Panc1 (cell line): ENCODE results near the gene CACNA2D3. TPM values are rescaled to one million over a fixed set of nuclear protein-coding genes. Genes with fewer than 3 reads are reported as not detected.

ENCODE experiments used
- ATAC-seq: fragments of 200-7000 bp; cut with Tn5 transposase; 2 replicates; pipeline ENCODE4 v1.9.1; 2020; ENCODE audit warnings: mild to moderate bottlenecking, moderate library complexity
- BruUV-seq: library from RNA; stranded (reverse); fragments of 400-500 nt; replicated peaks from 2 replicates; lab custom pipeline; 2021; lab: Mats Ljungman, UMichigan
- CTCF ChIA-PET: fragments of 300-600 bp; sonication (Branson Sonifier 250); formaldehyde crosslinking; loops from one replicate; lab custom pipeline; 2022; ENCODE audit warnings: antibody characterized with exemption; lab: Charles Lee
- POLR2A ChIA-PET: fragments of 300-600 bp; sonication (Branson Sonifier 250); formaldehyde crosslinking; loops from one replicate; lab custom pipeline; 2022; ENCODE audit warnings: antibody characterized with exemption; lab: Charles Lee
- DNase-seq: peaks from one replicate; pipeline ENCODE4 v3.0.0-alpha.2; 2010; ENCODE audit warnings: low read depth, low spot score
- H3K27ac ChIP-seq: 2 replicates; pipeline ENCODE4 v1.5.1; 2011; ENCODE audit warnings: mild to moderate bottlenecking, low read length, inconsistent platforms
- H3K27me3 ChIP-seq: fragments of 200-500 bp; sonication (Bioruptor generic); 2 replicates; pipeline ENCODE4 v1.6.0; 2014; ENCODE audit warnings: low read length, inconsistent platforms; ENCODE audit not compliant: control insufficient read depth, insufficient read depth
- H3K36me3 ChIP-seq: fragments of 200-500 bp; sonication (Bioruptor generic); 2 replicates; pipeline ENCODE4 v1.5.1; 2014; ENCODE audit warnings: inconsistent platforms, mild to moderate bottlenecking, low read length, moderate library complexity; ENCODE audit not compliant: control insufficient read depth, insufficient read depth
- H3K4me1 ChIP-seq: 2 replicates; pipeline ENCODE4 v1.5.1; 2011; ENCODE audit warnings: inconsistent platforms, mild to moderate bottlenecking, low read length, moderate library complexity; ENCODE audit not compliant: control insufficient read depth, insufficient read depth
- H3K4me3 ChIP-seq, 2 experiments: 2 replicates each; pipeline ENCODE4 v1.5.1; 2011 to 2012; ENCODE audit warnings: low read depth in 2 of 2, low read length in 2 of 2, mild to moderate bottlenecking in 2 of 2, inconsistent platforms in 1 of 2, moderate library complexity in 1 of 2
- H3K9me3 ChIP-seq: fragments of 200-500 bp; sonication (Bioruptor generic); 2 replicates; pipeline ENCODE4 v1.5.1; 2014; ENCODE audit warnings: low read depth, mild to moderate bottlenecking, inconsistent platforms, low read length, moderate library complexity; ENCODE audit not compliant: control insufficient read depth, insufficient read depth
- POLR2AphosphoS5 ChIP-seq: IDR thresholded peaks from 2 replicates; pipeline ENCODE4 v1.6.1; 2012; ENCODE audit warnings: mild to moderate bottlenecking, low read depth, low read length, moderate library complexity
- SIN3A ChIP-seq: IDR thresholded peaks from 2 replicates; pipeline ENCODE4 v1.6.1; 2012; ENCODE audit warnings: low read depth, mild to moderate bottlenecking, low read length, moderate library complexity, borderline replicate concordance; ENCODE audit not compliant: insufficient read depth
- TCF7L2 ChIP-seq: IDR thresholded peaks from 2 replicates; pipeline ENCODE4 v1.6.1; 2011; ENCODE audit warnings: mild to moderate bottlenecking, low read depth, low read length, inconsistent platforms
- in situ Hi-C: cut with HindIII; loops from 2 replicates; pipeline ENCODE4 v1.10.0; 2016; ENCODE audit warnings: low sequenced_read_pairs, low pct_unique_long_range_greater_than_20kb
- intact Hi-C: fragments of 100-400 bp; cut with micrococcal nuclease; formaldehyde crosslinking; loops from one replicate; pipeline ENCODE4 v1.10.0; 2022; ENCODE audit not compliant: unreplicated experiment
- total RNA-seq: library from RNA; stranded (reverse); gene quantifications from one replicate; pipeline ENCODE4 v1.2.1, GENCODE V29; 2021; ENCODE audit not compliant: unreplicated experiment
- TF ChIP-seq, protein P1 (sequence below), 2 experiments: IDR thresholded peaks; 2 replicates each; pipeline ENCODE4 v1.6.1; 2011 to 2012; ENCODE audit warnings: low read depth in 2 of 2, control low read depth in 1 of 2, low read length in 1 of 2, mild to moderate bottlenecking in 1 of 2, moderate library complexity in 1 of 2; ENCODE audit not compliant: insufficient read depth in 1 of 2
- TF ChIP-seq, protein P2 (sequence below): fragments of 450-650 bp; IDR thresholded peaks from 2 replicates; pipeline ENCODE4 v1.5.1; 2017; ENCODE audit warnings: mild to moderate bottlenecking

The CACNA2D3 gene
- total RNA-seq, 1 experiment from 2014 or later, result 0.41 TPM

DNA sequence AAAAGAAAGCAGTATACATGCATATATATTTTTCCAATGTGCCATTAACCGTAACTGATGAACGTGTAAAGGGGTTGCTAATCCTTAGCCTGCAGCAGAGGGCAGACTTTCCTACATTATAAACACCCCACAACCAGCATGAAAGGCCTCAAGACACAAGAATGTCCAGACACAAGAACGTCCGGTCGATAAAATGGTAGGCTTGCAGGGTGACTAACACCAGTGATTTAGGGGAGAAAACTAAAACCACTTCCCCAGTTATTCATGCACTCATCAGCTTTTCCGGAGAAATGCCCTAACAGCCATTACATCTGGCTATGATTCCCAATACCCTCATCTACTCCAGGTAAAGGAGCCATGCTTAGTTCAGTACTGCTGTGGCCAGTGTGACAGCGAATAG, 748.1 kb downstream of the CACNA2D3 start:
- H3K27me3 ChIP-seq, result no peaks in the 10 kb centered on the region
- peak overlapping the region; percentile 57; the same call in 1 of the 2 replicates for H3K27ac ChIP-seq
- TF ChIP-seq SIN3A (no peak), POLR2AphosphoS5 (no peak), TCF7L2 (no peak)
- TF ChIP-seq, protein P1, sequence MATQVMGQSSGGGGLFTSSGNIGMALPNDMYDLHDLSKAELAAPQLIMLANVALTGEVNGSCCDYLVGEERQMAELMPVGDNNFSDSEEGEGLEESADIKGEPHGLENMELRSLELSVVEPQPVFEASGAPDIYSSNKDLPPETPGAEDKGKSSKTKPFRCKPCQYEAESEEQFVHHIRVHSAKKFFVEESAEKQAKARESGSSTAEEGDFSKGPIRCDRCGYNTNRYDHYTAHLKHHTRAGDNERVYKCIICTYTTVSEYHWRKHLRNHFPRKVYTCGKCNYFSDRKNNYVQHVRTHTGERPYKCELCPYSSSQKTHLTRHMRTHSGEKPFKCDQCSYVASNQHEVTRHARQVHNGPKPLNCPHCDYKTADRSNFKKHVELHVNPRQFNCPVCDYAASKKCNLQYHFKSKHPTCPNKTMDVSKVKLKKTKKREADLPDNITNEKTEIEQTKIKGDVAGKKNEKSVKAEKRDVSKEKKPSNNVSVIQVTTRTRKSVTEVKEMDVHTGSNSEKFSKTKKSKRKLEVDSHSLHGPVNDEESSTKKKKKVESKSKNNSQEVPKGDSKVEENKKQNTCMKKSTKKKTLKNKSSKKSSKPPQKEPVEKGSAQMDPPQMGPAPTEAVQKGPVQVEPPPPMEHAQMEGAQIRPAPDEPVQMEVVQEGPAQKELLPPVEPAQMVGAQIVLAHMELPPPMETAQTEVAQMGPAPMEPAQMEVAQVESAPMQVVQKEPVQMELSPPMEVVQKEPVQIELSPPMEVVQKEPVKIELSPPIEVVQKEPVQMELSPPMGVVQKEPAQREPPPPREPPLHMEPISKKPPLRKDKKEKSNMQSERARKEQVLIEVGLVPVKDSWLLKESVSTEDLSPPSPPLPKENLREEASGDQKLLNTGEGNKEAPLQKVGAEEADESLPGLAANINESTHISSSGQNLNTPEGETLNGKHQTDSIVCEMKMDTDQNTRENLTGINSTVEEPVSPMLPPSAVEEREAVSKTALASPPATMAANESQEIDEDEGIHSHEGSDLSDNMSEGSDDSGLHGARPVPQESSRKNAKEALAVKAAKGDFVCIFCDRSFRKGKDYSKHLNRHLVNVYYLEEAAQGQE (IDR thresholded peaks at IDR 0.05; ENCODE audit: insufficient read depth in 1 of 2, low read depth in 2 of 2, low read length in 1 of 2), result no peak
- TF ChIP-seq, protein P2, sequence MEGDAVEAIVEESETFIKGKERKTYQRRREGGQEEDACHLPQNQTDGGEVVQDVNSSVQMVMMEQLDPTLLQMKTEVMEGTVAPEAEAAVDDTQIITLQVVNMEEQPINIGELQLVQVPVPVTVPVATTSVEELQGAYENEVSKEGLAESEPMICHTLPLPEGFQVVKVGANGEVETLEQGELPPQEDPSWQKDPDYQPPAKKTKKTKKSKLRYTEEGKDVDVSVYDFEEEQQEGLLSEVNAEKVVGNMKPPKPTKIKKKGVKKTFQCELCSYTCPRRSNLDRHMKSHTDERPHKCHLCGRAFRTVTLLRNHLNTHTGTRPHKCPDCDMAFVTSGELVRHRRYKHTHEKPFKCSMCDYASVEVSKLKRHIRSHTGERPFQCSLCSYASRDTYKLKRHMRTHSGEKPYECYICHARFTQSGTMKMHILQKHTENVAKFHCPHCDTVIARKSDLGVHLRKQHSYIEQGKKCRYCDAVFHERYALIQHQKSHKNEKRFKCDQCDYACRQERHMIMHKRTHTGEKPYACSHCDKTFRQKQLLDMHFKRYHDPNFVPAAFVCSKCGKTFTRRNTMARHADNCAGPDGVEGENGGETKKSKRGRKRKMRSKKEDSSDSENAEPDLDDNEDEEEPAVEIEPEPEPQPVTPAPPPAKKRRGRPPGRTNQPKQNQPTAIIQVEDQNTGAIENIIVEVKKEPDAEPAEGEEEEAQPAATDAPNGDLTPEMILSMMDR, result peak; percentile 56
- intact Hi-C loops (no loop called here), in situ Hi-C loops (no loop called here)
- no peak overlapping the region for H3K4me3 ChIP-seq
- no peak for DNase-seq
- BruUV-seq, result no TSS peak
- ChIA-PET POLR2A (no interaction called here), CTCF (no interaction called here)
- H3K36me3 ChIP-seq, result no peaks in the 10 kb centered on the region
- ATAC-seq, result peak; percentile 84
- no peaks in the 10 kb centered on the region for H3K4me1 ChIP-seq
- no peaks in the 10 kb centered on the region for H3K9me3 ChIP-seq

DNA sequence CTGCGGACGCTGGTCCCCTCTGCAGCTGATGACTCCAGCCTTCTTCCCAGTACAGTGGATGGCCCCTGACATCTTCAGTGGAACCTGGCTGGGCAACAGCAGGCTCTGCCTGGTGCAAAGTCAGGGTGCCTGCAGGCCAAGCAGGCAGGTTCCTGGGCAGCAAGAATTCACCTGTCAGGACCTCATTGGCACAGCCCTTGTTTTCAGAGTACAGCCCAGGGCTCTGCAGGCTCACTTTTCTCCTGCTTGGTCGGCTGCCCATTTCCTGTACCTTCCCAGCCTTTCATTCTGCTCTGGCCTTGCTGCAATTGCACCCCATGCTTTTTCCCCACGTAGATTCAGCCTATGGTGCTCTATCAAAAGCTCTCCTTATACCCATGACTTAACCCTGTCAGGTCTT, 749.5 kb downstream of the CACNA2D3 start:
- in situ Hi-C loops (no loop called here), intact Hi-C loops (no loop called here)
- ChIA-PET CTCF (no interaction called here), POLR2A (no interaction called here)
- no TSS peak for BruUV-seq
- no peaks in the 10 kb centered on the region for H3K9me3 ChIP-seq
- H3K4me1 ChIP-seq, result no peaks in the 10 kb centered on the region
- no peak overlapping the region for H3K4me3 ChIP-seq
- DNase-seq (no peak), ATAC-seq (no peak)
- H3K27ac ChIP-seq, result no peak overlapping the region
- H3K36me3 ChIP-seq, result no peaks in the 10 kb centered on the region
- no peak for TF ChIP-seq SIN3A
- TF ChIP-seq TCF7L2, result no peak
- TF ChIP-seq, protein P1 (IDR thresholded peaks at IDR 0.05; ENCODE audit: insufficient read depth in 1 of 2, low read depth in 2 of 2, low read length in 1 of 2), result no peak
- TF ChIP-seq, protein P2, result no peak
- TF ChIP-seq POLR2AphosphoS5, result no peak
- H3K27me3 ChIP-seq, result no peaks in the 10 kb centered on the region
